HG02763 (cell line): ENCODE results near the gene XRCC3.

Experiments
- ATAC-seq: cut with Tn5 transposase; IDR thresholded peaks from one replicate; pipeline ENCODE4 v1.9.1; 2021; ENCODE audit warnings: mild to moderate bottlenecking, moderate library complexity; ENCODE audit not compliant: unreplicated experiment

The XRCC3 gene

GRCh38 chr14:103726474-103726873, 11.2 kb upstream of the XRCC3 start:
- no peak for ATAC-seq

- ATAC-seq: no peak
Measured at GRCh38 chr14:103725739-103726395, 10.6 kb upstream of the XRCC3 start.

GRCh38 chr14:103725001-103725682, 9.9 kb upstream of the XRCC3 start:
- ATAC-seq: no peak

- ATAC-seq: no peak
Measured at GRCh38 chr14:103724116-103724515, 8.9 kb upstream of the XRCC3 start.

GRCh38 chr14:103723748-103724081, 8.5 kb upstream of the XRCC3 start:
- no peak for ATAC-seq

DNA sequence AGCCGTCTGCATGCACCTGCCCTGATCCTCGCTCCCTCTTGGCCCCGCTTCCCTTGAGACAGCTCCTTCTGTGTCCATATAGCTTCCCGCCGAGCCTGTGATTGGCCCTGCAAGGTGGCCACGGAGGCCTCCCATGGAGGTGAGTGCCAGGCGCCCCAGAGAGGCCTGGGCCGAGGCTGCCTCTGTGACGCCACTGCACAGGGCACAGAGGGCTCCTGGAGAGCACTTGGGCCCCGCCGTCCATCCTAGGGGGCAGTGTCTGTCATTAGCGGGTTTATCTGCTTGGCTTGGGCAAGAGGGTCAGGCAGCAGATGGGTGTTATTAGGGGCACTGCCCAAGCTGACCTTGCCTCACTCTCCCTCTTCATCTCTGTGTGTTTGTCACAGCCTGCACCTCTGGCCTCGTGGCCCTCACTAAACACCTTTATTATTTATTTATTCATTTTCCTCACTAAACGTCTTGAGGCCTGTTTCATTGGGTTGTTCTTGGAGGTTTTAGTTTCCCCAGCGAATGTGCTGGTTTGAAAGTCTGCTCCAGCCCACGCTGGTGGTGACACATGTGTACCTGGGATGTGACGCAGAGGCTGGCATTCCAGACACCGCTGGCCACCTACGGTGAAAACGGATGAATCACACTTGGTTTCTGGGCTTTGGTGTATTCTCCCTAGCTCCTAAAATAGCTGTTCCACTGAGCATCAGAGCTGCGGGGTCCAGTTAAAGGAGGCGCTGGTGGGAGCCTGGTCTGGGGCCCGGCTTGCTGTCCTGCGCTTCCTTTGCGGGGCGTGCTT, 6.3 kb upstream of the XRCC3 start:
- ATAC-seq: no peak

GRCh38 chr14:103719751-103720150, 4.5 kb upstream of the XRCC3 start:
- ATAC-seq: no peak

- no peak for ATAC-seq
Measured at GRCh38 chr14:103718572-103718971, 3.3 kb upstream of the XRCC3 start.

DNA sequence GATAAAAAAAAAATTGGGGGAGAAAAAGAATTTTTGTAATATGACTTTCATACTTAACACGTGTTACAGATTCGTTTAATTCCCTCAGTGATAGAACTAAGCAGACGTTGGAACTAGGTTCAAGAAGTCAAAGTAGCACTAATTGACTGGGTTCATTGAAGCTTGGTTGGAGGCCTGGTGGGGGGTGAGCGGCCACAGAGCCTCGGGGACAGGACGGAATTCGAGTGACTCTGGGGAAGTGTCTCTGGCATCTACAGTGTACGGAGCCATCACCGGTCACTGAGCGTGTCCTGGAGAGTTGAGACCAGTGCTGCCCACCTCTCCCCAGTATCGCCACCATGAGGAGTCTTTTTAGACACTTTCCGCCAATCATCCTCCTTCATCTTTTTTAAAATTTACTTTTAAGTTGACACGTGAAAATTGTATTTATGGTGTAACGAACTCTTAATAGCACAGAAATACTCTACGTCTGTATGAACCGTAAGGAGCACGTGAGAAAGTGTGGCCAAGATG, 1.7 kb upstream of the XRCC3 start:
- ATAC-seq: no peak

- ATAC-seq: peak; percentile 2
Measured at GRCh38 chr14:103716091-103716801, 995 bp upstream of the XRCC3 start.

- no peak for ATAC-seq
Measured at GRCh38 chr14:103714063-103714724, 1.1 kb downstream of the XRCC3 start.

DNA sequence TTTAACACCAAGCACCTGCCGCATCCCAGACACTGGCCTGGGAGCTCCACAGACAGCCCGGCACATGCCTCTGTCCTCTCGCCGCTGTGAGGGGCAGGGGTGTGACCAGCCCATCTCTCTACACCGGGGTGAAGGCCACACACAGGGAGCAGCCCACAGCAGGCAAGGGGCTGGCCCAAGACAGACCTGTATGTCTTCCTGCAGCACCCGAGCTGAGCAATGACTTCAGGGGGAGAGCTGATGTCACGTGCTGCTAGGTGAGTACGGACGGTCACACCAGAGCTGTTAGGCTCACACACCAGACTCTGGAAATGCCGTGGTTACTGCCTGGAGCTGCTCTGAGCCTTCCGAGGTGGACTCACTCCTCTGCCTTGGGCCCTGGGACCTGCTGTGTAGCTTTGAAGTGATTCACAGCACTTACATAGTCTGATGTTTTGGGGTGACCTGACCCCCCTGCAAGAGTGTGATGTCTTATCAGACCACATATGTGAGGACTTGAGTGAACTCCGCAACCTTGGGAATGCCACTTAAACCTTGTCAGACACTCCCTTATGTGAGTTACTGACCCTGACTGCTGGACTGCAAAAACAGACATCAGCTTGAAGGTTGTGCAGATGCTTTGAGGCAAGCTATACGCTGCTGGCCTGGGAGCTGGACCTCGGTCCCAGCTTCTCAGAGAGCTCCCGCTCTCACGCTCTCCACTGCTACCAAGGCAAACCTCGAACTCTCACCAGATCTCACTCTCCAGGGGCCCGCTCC, 1.8 kb downstream of the XRCC3 start:
- no peak for ATAC-seq

- no peak for ATAC-seq
Measured at GRCh38 chr14:103712633-103713247, 2.5 kb downstream of the XRCC3 start.

- ATAC-seq: no peak
Measured at GRCh38 chr14:103711516-103712431, 3.5 kb downstream of the XRCC3 start.

DNA sequence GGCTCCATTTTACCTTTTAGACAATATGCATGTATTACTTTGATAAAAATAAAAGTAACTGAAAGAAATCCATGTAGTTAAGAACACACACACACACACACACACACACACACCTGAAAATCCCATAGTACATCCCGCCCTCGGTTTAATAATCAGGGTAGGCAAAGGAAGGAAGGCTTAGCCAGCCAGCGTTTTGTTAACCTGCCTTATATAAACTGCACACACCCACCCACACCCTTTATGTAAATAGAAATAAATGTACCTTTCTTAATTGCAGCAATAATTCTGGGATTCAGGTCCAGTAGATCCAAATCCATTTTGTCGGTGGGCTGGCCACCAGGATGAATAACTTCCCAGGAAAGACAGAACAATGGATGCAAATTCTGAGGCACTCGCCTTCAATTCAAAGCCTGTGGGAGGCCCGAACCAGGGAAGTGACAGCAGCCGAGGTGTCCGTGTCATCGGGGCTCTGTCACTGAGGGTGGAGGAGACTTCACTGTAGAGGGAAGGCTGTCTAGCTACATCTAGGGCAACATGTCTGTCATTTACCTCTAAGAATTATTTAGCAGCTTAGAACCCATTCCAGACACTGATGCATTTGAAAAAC, 4.4 kb downstream of the XRCC3 start:
- ATAC-seq: no peak

GRCh38 chr14:103709814-103710213, 5.4 kb downstream of the XRCC3 start:
- no peak for ATAC-seq

DNA sequence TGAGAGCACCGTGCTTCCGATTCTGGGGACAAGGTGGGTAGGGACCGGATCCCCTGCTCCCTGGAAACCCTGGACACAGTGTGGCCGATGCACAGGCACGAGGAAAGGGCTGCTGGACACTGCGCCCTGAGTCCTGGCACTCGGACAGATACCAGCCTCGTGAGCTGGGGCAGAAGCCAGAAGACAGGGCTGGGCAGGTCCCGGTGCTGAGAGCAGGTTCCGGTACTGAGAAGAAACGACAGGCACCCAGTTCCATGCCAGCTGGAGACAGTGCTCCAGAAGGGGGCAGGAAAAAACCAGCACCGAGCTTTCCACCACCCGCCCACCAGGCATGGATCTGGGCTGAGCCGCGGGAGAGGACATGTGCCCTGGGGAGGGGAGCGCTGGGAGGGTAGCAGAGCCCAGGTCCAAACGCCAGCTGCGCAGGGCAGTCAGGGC, 6.5 kb downstream of the XRCC3 start:
- ATAC-seq: no peak
